Panc1 (cell line): ENCODE measurements around the gene CCL13.

ENCODE experiments used
- POLR2AphosphoS5 ChIP-seq: IDR thresholded peaks from 2 replicates; pipeline ENCODE4 v1.6.1; 2012; ENCODE audit warnings: mild to moderate bottlenecking, low read depth, low read length, moderate library complexity
- REST ChIP-seq, 2 experiments: IDR thresholded peaks; 2 replicates each; pipeline ENCODE4 v1.6.1; 2011 to 2012; ENCODE audit warnings: low read depth in 2 of 2, control low read depth in 1 of 2, low read length in 1 of 2, mild to moderate bottlenecking in 1 of 2, moderate library complexity in 1 of 2; ENCODE audit not compliant: insufficient read depth in 1 of 2
- TCF7L2 ChIP-seq: IDR thresholded peaks from 2 replicates; pipeline ENCODE4 v1.6.1; 2011; ENCODE audit warnings: mild to moderate bottlenecking, low read depth, low read length, inconsistent platforms
- TF ChIP-seq, protein P1 (sequence below): fragments of 450-650 bp; IDR thresholded peaks from 2 replicates; pipeline ENCODE4 v1.5.1; 2017; ENCODE audit warnings: mild to moderate bottlenecking

GRCh38 chr17:34364751-34365150, 8.5 kb downstream of the CCL13 start:
- TF ChIP-seq, protein P1, sequence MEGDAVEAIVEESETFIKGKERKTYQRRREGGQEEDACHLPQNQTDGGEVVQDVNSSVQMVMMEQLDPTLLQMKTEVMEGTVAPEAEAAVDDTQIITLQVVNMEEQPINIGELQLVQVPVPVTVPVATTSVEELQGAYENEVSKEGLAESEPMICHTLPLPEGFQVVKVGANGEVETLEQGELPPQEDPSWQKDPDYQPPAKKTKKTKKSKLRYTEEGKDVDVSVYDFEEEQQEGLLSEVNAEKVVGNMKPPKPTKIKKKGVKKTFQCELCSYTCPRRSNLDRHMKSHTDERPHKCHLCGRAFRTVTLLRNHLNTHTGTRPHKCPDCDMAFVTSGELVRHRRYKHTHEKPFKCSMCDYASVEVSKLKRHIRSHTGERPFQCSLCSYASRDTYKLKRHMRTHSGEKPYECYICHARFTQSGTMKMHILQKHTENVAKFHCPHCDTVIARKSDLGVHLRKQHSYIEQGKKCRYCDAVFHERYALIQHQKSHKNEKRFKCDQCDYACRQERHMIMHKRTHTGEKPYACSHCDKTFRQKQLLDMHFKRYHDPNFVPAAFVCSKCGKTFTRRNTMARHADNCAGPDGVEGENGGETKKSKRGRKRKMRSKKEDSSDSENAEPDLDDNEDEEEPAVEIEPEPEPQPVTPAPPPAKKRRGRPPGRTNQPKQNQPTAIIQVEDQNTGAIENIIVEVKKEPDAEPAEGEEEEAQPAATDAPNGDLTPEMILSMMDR: no peak
- TF ChIP-seq POLR2AphosphoS5 (no peak), REST (IDR thresholded peaks at IDR 0.05; ENCODE audit: insufficient read depth in 1 of 2, low read depth in 2 of 2, low read length in 1 of 2) (no peak), TCF7L2 (no peak)
